GM15510 (cell line): ENCODE data around the gene COPS8.

Experiments
- POLR2A ChIP-seq: IDR thresholded peaks from 3 replicates; pipeline ENCODE4 v1.6.1; 2011; ENCODE audit warnings: borderline replicate concordance; ENCODE audit not compliant: insufficient read length; ENCODE audit errors: extremely low read depth

COPS8 gene

GRCh38 chr2:237091779-237092436, 6.2 kb downstream of the COPS8 start:
- no peak for TF ChIP-seq POLR2A

GRCh38 chr2:237092506-237092905, 6.8 kb downstream of the COPS8 start:
- TF ChIP-seq POLR2A, result no peak

- no peak for TF ChIP-seq POLR2A
Observed at GRCh38 chr2:237092920-237093781, 7.5 kb downstream of the COPS8 start.

- TF ChIP-seq POLR2A, result no peak
Observed at GRCh38 chr2:237096201-237096600, 10.5 kb downstream of the COPS8 start.

- TF ChIP-seq POLR2A, result no peak
Observed at GRCh38 chr2:237096911-237097310, 11.2 kb downstream of the COPS8 start.

- no peak for TF ChIP-seq POLR2A
Observed at GRCh38 chr2:237097326-237097910, 11.7 kb downstream of the COPS8 start.

GRCh38 chr2:237097911-237098702, 12.4 kb downstream of the COPS8 start:
- no peak for TF ChIP-seq POLR2A

- no peak for TF ChIP-seq POLR2A
Observed at GRCh38 chr2:237099804-237100203, 14.1 kb downstream of the COPS8 start.

GRCh38 chr2:237101118-237101979, 15.7 kb downstream of the COPS8 start:
- no peak for TF ChIP-seq POLR2A

- no peak for TF ChIP-seq POLR2A
Observed at GRCh38 chr2:237102428-237102827, 16.7 kb downstream of the COPS8 start.

- no peak for TF ChIP-seq POLR2A
Observed at GRCh38 chr2:237109421-237109934, 23.8 kb downstream of the COPS8 start.

- no peak for TF ChIP-seq POLR2A
Observed at GRCh38 chr2:237113026-237113795, 27.5 kb downstream of the COPS8 start.

- TF ChIP-seq POLR2A, result no peak
Observed at GRCh38 chr2:237115870-237116269, 30.2 kb downstream of the COPS8 start.
